Stimulated activated CD8-positive, alpha-beta memory T cell treated with anti-CD3 and anti-CD28 coated beads, Interleukin-2, amount 100 ng/mL, for 48 hours (primary cell): Measurements from ENCODE around the gene KRTAP5-4.
"Not testable (repeated sequence)": the region's sequence is repeated elsewhere in the genome, so short reads cannot be mapped to it uniquely, and the experiment has no call there.

Experiments used
- DNase-seq, 2 donors: peaks; one replicate each; pipeline ENCODE4 v3.0.0-alpha.2; 2020; ENCODE audit warnings: low read depth in 2 of 2

KRTAP5-4 gene

GRCh38 chr11:1622086-1622485, at the start of gene KRTAP5-4:
Gene KRTAP5-4 (minus strand): TSS chr11:1622138. CDS start chr11:1622093, 45 bp downstream.
- DNase-seq, result no peak

GRCh38 chr11:1671658-1672057, 49.7 kb upstream of the KRTAP5-4 start:
- DNase-seq, result no peak

GRCh38 chr11:1670905-1671371, 49.0 kb upstream of the KRTAP5-4 start:
- no peak for DNase-seq

- DNase-seq, result not testable (repeated sequence)
Measured at GRCh38 chr11:1670457-1670856, 48.5 kb upstream of the KRTAP5-4 start.

GRCh38 chr11:1669546-1670218, 47.7 kb upstream of the KRTAP5-4 start:
- DNase-seq, result no peak

- DNase-seq, result no peak
Measured at GRCh38 chr11:1668911-1669473, 47.1 kb upstream of the KRTAP5-4 start.

- no peak for DNase-seq
Measured at GRCh38 chr11:1667906-1668305, 46.0 kb upstream of the KRTAP5-4 start.

- no peak for DNase-seq
Measured at GRCh38 chr11:1667121-1667850, 45.3 kb upstream of the KRTAP5-4 start.

GRCh38 chr11:1665313-1665712, 43.4 kb upstream of the KRTAP5-4 start:
- no peak for DNase-seq

GRCh38 chr11:1662699-1663283, 40.9 kb upstream of the KRTAP5-4 start:
- DNase-seq, result not testable (repeated sequence)

GRCh38 chr11:1661454-1662269, 39.7 kb upstream of the KRTAP5-4 start:
- DNase-seq, result not testable (repeated sequence)

GRCh38 chr11:1660111-1660867, 38.4 kb upstream of the KRTAP5-4 start:
- no peak for DNase-seq

GRCh38 chr11:1659506-1659905, 37.6 kb upstream of the KRTAP5-4 start:
- no peak for DNase-seq

- no peak for DNase-seq
Measured at GRCh38 chr11:1656670-1657069, 34.7 kb upstream of the KRTAP5-4 start.

GRCh38 chr11:1656061-1656441, 34.1 kb upstream of the KRTAP5-4 start:
- no peak for DNase-seq

GRCh38 chr11:1655168-1656060, 33.5 kb upstream of the KRTAP5-4 start:
- DNase-seq, result no peak

GRCh38 chr11:1654388-1655167, 32.6 kb upstream of the KRTAP5-4 start:
- DNase-seq, result no peak

GRCh38 chr11:1653541-1654387, 31.8 kb upstream of the KRTAP5-4 start:
- no peak for DNase-seq
